Raji (cell line): ENCODE results near the gene ST6GALNAC1.

Experiments
- POLR2A ChIP-seq: IDR thresholded peaks from 2 replicates; pipeline ENCODE4 v1.6.1; 2011; ENCODE audit warnings: low read depth, low read length, control low read depth; ENCODE audit not compliant: insufficient read depth

The ST6GALNAC1 gene

GRCh38 chr17:76631821-76632565 lies 11.6 kb downstream of the ST6GALNAC1 start:
- TF ChIP-seq POLR2A: no peak

GRCh38 chr17:76630151-76630550 lies 13.4 kb downstream of the ST6GALNAC1 start:
- TF ChIP-seq POLR2A: no peak

GRCh38 chr17:76627510-76627909 lies 16.0 kb downstream of the ST6GALNAC1 start:
- TF ChIP-seq POLR2A: no peak

- TF ChIP-seq POLR2A: no peak
Measured at GRCh38 chr17:76626442-76626841, 17.1 kb downstream of the ST6GALNAC1 start.

- no peak for TF ChIP-seq POLR2A
Measured at GRCh38 chr17:76625496-76625895, 18.1 kb downstream of the ST6GALNAC1 start.

- TF ChIP-seq POLR2A: no peak
Measured at GRCh38 chr17:76623271-76624146, 20.0 kb downstream of the ST6GALNAC1 start.

GRCh38 chr17:76617838-76618237 lies 25.7 kb downstream of the ST6GALNAC1 start:
- no peak for TF ChIP-seq POLR2A

- no peak for TF ChIP-seq POLR2A
Measured at GRCh38 chr17:76614912-76615617, 28.5 kb downstream of the ST6GALNAC1 start.

- TF ChIP-seq POLR2A: no peak
Measured at GRCh38 chr17:76612977-76613851, 30.3 kb downstream of the ST6GALNAC1 start.

GRCh38 chr17:76612465-76612864 lies 31.1 kb downstream of the ST6GALNAC1 start:
- TF ChIP-seq POLR2A: no peak

GRCh38 chr17:76611758-76612157 lies 31.8 kb downstream of the ST6GALNAC1 start:
- no peak for TF ChIP-seq POLR2A

GRCh38 chr17:76601065-76601464 lies 42.5 kb downstream of the ST6GALNAC1 start:
- no peak for TF ChIP-seq POLR2A

- TF ChIP-seq POLR2A: no peak
Measured at GRCh38 chr17:76599694-76600460, 43.7 kb downstream of the ST6GALNAC1 start.

GRCh38 chr17:76598004-76598439 lies 45.5 kb downstream of the ST6GALNAC1 start:
- TF ChIP-seq POLR2A: no peak
